Stimulated activated CD8-positive, alpha-beta memory T cell treated with anti-CD3 and anti-CD28 coated beads, Interleukin-12 subunit alpha, Interleukin-12 subunit beta, amount 100 ng/mL, for 24 hours (primary cell): ENCODE measurements around the gene MED12L.
"Not testable (repeated sequence)": the region's sequence is repeated elsewhere in the genome, so short reads cannot be mapped to it uniquely, and the experiment has no call there.

Experiments used
- DNase-seq: peaks from one replicate; pipeline ENCODE4 v3.0.0-alpha.2; 2020; ENCODE audit errors: extremely low read depth

MED12L gene

GRCh38 chr3:151372063-151372820, 286.8 kb downstream of the MED12L start:
- no peak for DNase-seq

- no peak for DNase-seq
Measured at GRCh38 chr3:151377768-151378385, 292.4 kb downstream of the MED12L start.

GRCh38 chr3:151379083-151379734, 293.7 kb downstream of the MED12L start:
- DNase-seq: no peak

- DNase-seq: no peak
Measured at GRCh38 chr3:151382671-151383070, 297.2 kb downstream of the MED12L start.

- no peak for DNase-seq
Measured at GRCh38 chr3:151383111-151383510, 297.6 kb downstream of the MED12L start.

- no peak for DNase-seq
Measured at GRCh38 chr3:151383956-151384355, 298.5 kb downstream of the MED12L start.

GRCh38 chr3:151384741-151385174, 299.3 kb downstream of the MED12L start, which contains the start of gene P2RY12:
P2RY12 (minus strand) TSS chr3:151384753; CDS start chr3:151338845, 45,908 bp downstream.
- DNase-seq: no peak

- no peak for DNase-seq
Measured at GRCh38 chr3:151386056-151386455, 300.6 kb downstream of the MED12L start.

- no peak for DNase-seq
Measured at GRCh38 chr3:151387432-151387831, 302.0 kb downstream of the MED12L start.

GRCh38 chr3:151387842-151388241, 302.4 kb downstream of the MED12L start:
- DNase-seq: no peak

- DNase-seq: no peak
Measured at GRCh38 chr3:151391720-151392119, 306.3 kb downstream of the MED12L start.

- not testable (repeated sequence) for DNase-seq
Measured at GRCh38 chr3:151392191-151392590, 306.7 kb downstream of the MED12L start.

- DNase-seq: no peak
Measured at GRCh38 chr3:151393146-151393830, 307.8 kb downstream of the MED12L start.

- DNase-seq: no peak
Measured at GRCh38 chr3:151393941-151394340, 308.5 kb downstream of the MED12L start.

GRCh38 chr3:151394611-151395010, 309.1 kb downstream of the MED12L start:
- no peak for DNase-seq

GRCh38 chr3:151395806-151396205, 310.3 kb downstream of the MED12L start:
- no peak for DNase-seq

- no peak for DNase-seq
Measured at GRCh38 chr3:151398895-151399294, 313.4 kb downstream of the MED12L start.

GRCh38 chr3:151400341-151400740, 314.9 kb downstream of the MED12L start:
- DNase-seq: no peak

- DNase-seq: no peak
Measured at GRCh38 chr3:151402349-151402748, 316.9 kb downstream of the MED12L start.

GRCh38 chr3:151403246-151403645, 317.8 kb downstream of the MED12L start:
- DNase-seq: no peak

- no peak for DNase-seq
Measured at GRCh38 chr3:151404316-151404715, 318.9 kb downstream of the MED12L start.

GRCh38 chr3:151407928-151408327, 322.5 kb downstream of the MED12L start:
- DNase-seq: no peak
